CD4-positive, alpha-beta T cell treated with Interleukin-17A for 1 hour (primary cell): ENCODE results near the gene CNST.
"Not testable (repeated sequence)": the region's sequence is repeated elsewhere in the genome, so short reads cannot be mapped to it uniquely, and the experiment has no call there.

Source experiments
- DNase-seq: peaks from one replicate; pipeline ENCODE4 v3.0.0-alpha.2; 2020

The CNST gene

GRCh38 chr1:246587606-246588005 is 21.4 kb downstream of the CNST start:
- DNase-seq = no peak

GRCh38 chr1:246588159-246588721 is 22.0 kb downstream of the CNST start:
- DNase-seq = no peak

- DNase-seq = not testable (repeated sequence)
These were observed 23.7 kb downstream of the CNST start for GRCh38 chr1:246589919-246590318.

- DNase-seq = no peak
These were observed 24.8 kb downstream of the CNST start for GRCh38 chr1:246591047-246591446.

- no peak for DNase-seq
These were observed 25.2 kb downstream of the CNST start for GRCh38 chr1:246591504-246591903.

- no peak for DNase-seq
These were observed 25.7 kb downstream of the CNST start for GRCh38 chr1:246591958-246592357.

GRCh38 chr1:246592695-246593094 is 26.4 kb downstream of the CNST start:
- no peak for DNase-seq

GRCh38 chr1:246595146-246595545 is 28.9 kb downstream of the CNST start:
- DNase-seq = no peak

GRCh38 chr1:246597340-246597739 is 31.1 kb downstream of the CNST start:
- no peak for DNase-seq

- no peak for DNase-seq
These were observed 31.7 kb downstream of the CNST start for GRCh38 chr1:246597971-246598370.

GRCh38 chr1:246599315-246599714 is 33.1 kb downstream of the CNST start:
- no peak for DNase-seq

- DNase-seq = no peak
These were observed 34.3 kb downstream of the CNST start for GRCh38 chr1:246600579-246600978.

- no peak for DNase-seq
These were observed 35.9 kb downstream of the CNST start for GRCh38 chr1:246602194-246602593.

GRCh38 chr1:246605231-246605630 is 39.0 kb downstream of the CNST start:
- not testable (repeated sequence) for DNase-seq

GRCh38 chr1:246607462-246607861 is 41.2 kb downstream of the CNST start:
- DNase-seq = no peak

- DNase-seq = no peak
These were observed 42.5 kb downstream of the CNST start for GRCh38 chr1:246608616-246609376.

- no peak for DNase-seq
These were observed 43.4 kb downstream of the CNST start for GRCh38 chr1:246609632-246610031.

GRCh38 chr1:246613096-246613758 is 47.0 kb downstream of the CNST start:
- DNase-seq = no peak

GRCh38 chr1:246617156-246617555 is 50.9 kb downstream of the CNST start:
- no peak for DNase-seq

- no peak for DNase-seq
These were observed 51.5 kb downstream of the CNST start for GRCh38 chr1:246617768-246618167.

- DNase-seq = no peak
These were observed 52.1 kb downstream of the CNST start for GRCh38 chr1:246618240-246618808.

- no peak for DNase-seq
These were observed 55.9 kb downstream of the CNST start for GRCh38 chr1:246622035-246622652.

- DNase-seq = no peak
These were observed 57.8 kb downstream of the CNST start for GRCh38 chr1:246624091-246624490.
